SJSA1 (cell line): ENCODE results near the gene ARSH. TPM values are rescaled to one million over a fixed set of nuclear protein-coding genes. Genes with fewer than 3 reads are reported as not detected.
A peak's percentile ranks its signal among the peaks of the same experiment; 100 is the strongest.
"Not testable (repeated sequence)": the region's sequence is repeated elsewhere in the genome, so short reads cannot be mapped to it uniquely, and the experiment has no call there.

ENCODE experiments used
- DNase-seq, 2 experiments: peaks; one replicate each; pipeline ENCODE4 v3.0.0-alpha.2; 2015 to 2020; ENCODE audit warnings: low spot score in 2 of 2, low read depth in 1 of 2
- H3K27ac ChIP-seq: fragments of 250-450 bp; sonication (Bioruptor Pico); 2 replicates; pipeline ENCODE4 v1.5.1; 2020; ENCODE audit warnings: mild to moderate bottlenecking, moderate library complexity
- H3K27me3 ChIP-seq: fragments of 250-450 bp; sonication (Bioruptor Pico); replicated peaks from 2 replicates; pipeline ENCODE4 v1.5.1; 2020; ENCODE audit warnings: mild to moderate bottlenecking, moderate library complexity
- H3K36me3 ChIP-seq: fragments of 250-450 bp; sonication (Bioruptor Pico); 2 replicates; pipeline ENCODE4 v1.5.1; 2020; ENCODE audit warnings: mild to moderate bottlenecking
- H3K4me1 ChIP-seq: fragments of 250-450 bp; sonication (Bioruptor Pico); replicated peaks from 2 replicates; pipeline ENCODE4 v1.6.1; 2021; ENCODE audit warnings: mild to moderate bottlenecking
- H3K4me3 ChIP-seq: fragments of 250-450 bp; sonication (Bioruptor Pico); 2 replicates; pipeline ENCODE4 v1.5.1; 2020; ENCODE audit warnings: mild to moderate bottlenecking
- H3K9me3 ChIP-seq: fragments of 250-450 bp; sonication (Bioruptor Pico); replicated peaks from 2 replicates; pipeline ENCODE4 v1.5.1; 2020; ENCODE audit warnings: mild to moderate bottlenecking
- total RNA-seq: library from RNA; depleted of rRNA; stranded (reverse); fragments of >200 nt; shearing (Covaris generic); gene quantifications from 2 replicates; pipeline ENCODE4 v1.2.3, GENCODE V29; 2014; rRNA removed

Gene ARSH
- total RNA-seq, result not detected in 2 replicates

GRCh38 chrX:3006495-3006894, at the start of gene ARSH:
ARSH (plus strand) TSS chrX:3006546; CDS start chrX:3006613, 67 bp downstream.
- Histone ChIP-seq H3K4me1 (no peaks in the 10 kb centered on the region), H3K4me3 (no peak within 1 kb of the TSS), H3K27ac (no peak within 1 kb of the TSS), H3K9me3 (no peaks in the 10 kb centered on the region), H3K27me3 (no peaks in the 10 kb centered on the region), H3K36me3 (no peaks in the 10 kb centered on the region)
- DNase-seq, result no peak

GRCh38 chrX:2958199-2958598, 48.1 kb upstream of the ARSH start:
- H3K4me1 ChIP-seq, result no peaks in the 10 kb centered on the region
- H3K36me3 ChIP-seq, result no peaks in the 10 kb centered on the region
- no peak overlapping the region for H3K4me3 ChIP-seq
- no peak for DNase-seq
- H3K9me3 ChIP-seq, result no peaks in the 10 kb centered on the region
- no peaks in the 10 kb centered on the region for H3K27me3 ChIP-seq
- H3K27ac ChIP-seq, result no peak overlapping the region

GRCh38 chrX:2960861-2961515, 45.4 kb upstream of the ARSH start:
- H3K9me3 ChIP-seq, result no peaks in the 10 kb centered on the region
- no peaks in the 10 kb centered on the region for H3K27me3 ChIP-seq
- no peak overlapping the region for H3K27ac ChIP-seq
- no peak for DNase-seq
- H3K36me3 ChIP-seq, result no peaks in the 10 kb centered on the region
- peaks cover 16% of the 10 kb centered on the region for H3K4me1 ChIP-seq
- no peak overlapping the region for H3K4me3 ChIP-seq

GRCh38 chrX:2962381-2962780, 44.0 kb upstream of the ARSH start:
- DNase-seq, result no peak
- Histone ChIP-seq H3K9me3 (no peaks in the 10 kb centered on the region), H3K4me3 (no peak overlapping the region), H3K4me1 (peaks cover 20% of the 10 kb centered on the region), H3K36me3 (no peaks in the 10 kb centered on the region), H3K27ac (no peak overlapping the region), H3K27me3 (no peaks in the 10 kb centered on the region)

- H3K4me1 ChIP-seq, result peaks cover 27% of the 10 kb centered on the region
- not testable (repeated sequence) for H3K4me3 ChIP-seq, DNase-seq, H3K36me3 ChIP-seq, H3K9me3 ChIP-seq, H3K27me3 ChIP-seq
- peak overlapping the region; percentile 96 for H3K27ac ChIP-seq
These were observed 42.9 kb upstream of the ARSH start for GRCh38 chrX:2963449-2963848.

- peak overlapping the region; percentile 96 for H3K27ac ChIP-seq
- H3K36me3 ChIP-seq, H3K9me3 ChIP-seq, H3K27me3 ChIP-seq, H3K4me3 ChIP-seq: not testable (repeated sequence)
- peaks cover 27% of the 10 kb centered on the region for H3K4me1 ChIP-seq
- DNase-seq, result peak; percentile 59 to 80
These were observed 42.2 kb upstream of the ARSH start for GRCh38 chrX:2963992-2964794.

- H3K4me3 ChIP-seq, result no peak overlapping the region
- H3K27me3 ChIP-seq, result no peaks in the 10 kb centered on the region
- H3K9me3 ChIP-seq, result no peaks in the 10 kb centered on the region
- peaks cover 27% of the 10 kb centered on the region for H3K4me1 ChIP-seq
- no peaks in the 10 kb centered on the region for H3K36me3 ChIP-seq
- no peak for DNase-seq
- H3K27ac ChIP-seq, result no peak overlapping the region
These were observed 40.4 kb upstream of the ARSH start for GRCh38 chrX:2965965-2966364.

- peaks cover 27% of the 10 kb centered on the region for H3K4me1 ChIP-seq
- DNase-seq, result no peak
- no peak overlapping the region for H3K27ac ChIP-seq
- no peaks in the 10 kb centered on the region for H3K9me3 ChIP-seq
- no peak overlapping the region for H3K4me3 ChIP-seq
- no peaks in the 10 kb centered on the region for H3K27me3 ChIP-seq
- H3K36me3 ChIP-seq, result no peaks in the 10 kb centered on the region
These were observed 39.3 kb upstream of the ARSH start for GRCh38 chrX:2967012-2967411.

GRCh38 chrX:2967584-2967983, 38.8 kb upstream of the ARSH start:
- Histone ChIP-seq H3K27me3 (no peaks in the 10 kb centered on the region), H3K9me3 (no peaks in the 10 kb centered on the region), H3K4me3 (peak overlapping the region; percentile 25), H3K27ac (no peak overlapping the region), H3K36me3 (no peaks in the 10 kb centered on the region), H3K4me1 (peaks cover 27% of the 10 kb centered on the region)
- DNase-seq, result no peak

- Histone ChIP-seq H3K27ac (no peak overlapping the region), H3K4me1 (peaks cover 27% of the 10 kb centered on the region), H3K27me3 (no peaks in the 10 kb centered on the region), H3K9me3 (no peaks in the 10 kb centered on the region), H3K36me3 (no peaks in the 10 kb centered on the region), H3K4me3 (peak overlapping the region; percentile 25)
- DNase-seq, result peak; percentile 30 to 47
These were observed 38.1 kb upstream of the ARSH start for GRCh38 chrX:2967998-2968909.

- Histone ChIP-seq H3K4me3 (no peak overlapping the region), H3K36me3 (no peaks in the 10 kb centered on the region), H3K27me3 (no peaks in the 10 kb centered on the region), H3K9me3 (no peaks in the 10 kb centered on the region), H3K27ac (no peak overlapping the region), H3K4me1 (peaks cover 22% of the 10 kb centered on the region)
- DNase-seq, result no peak
These were observed 37.3 kb upstream of the ARSH start for GRCh38 chrX:2969021-2969420.

GRCh38 chrX:2972391-2972790, 34.0 kb upstream of the ARSH start:
- peaks cover 7% of the 10 kb centered on the region; the same call in 1 of the 2 replicates for H3K4me1 ChIP-seq
- H3K9me3 ChIP-seq, result no peaks in the 10 kb centered on the region
- DNase-seq, result no peak
- no peaks in the 10 kb centered on the region for H3K27me3 ChIP-seq
- no peaks in the 10 kb centered on the region for H3K36me3 ChIP-seq
- no peak overlapping the region for H3K4me3 ChIP-seq
- H3K27ac ChIP-seq, result no peak overlapping the region

- no peak for DNase-seq
- Histone ChIP-seq H3K27me3 (no peaks in the 10 kb centered on the region), H3K4me1 (no peaks in the 10 kb centered on the region), H3K27ac (no peak overlapping the region), H3K4me3 (no peak overlapping the region), H3K9me3 (no peaks in the 10 kb centered on the region), H3K36me3 (no peaks in the 10 kb centered on the region)
These were observed 31.4 kb upstream of the ARSH start for GRCh38 chrX:2974961-2975360.

- not testable (repeated sequence) for H3K4me1 ChIP-seq, H3K27ac ChIP-seq, DNase-seq, H3K27me3 ChIP-seq, H3K9me3 ChIP-seq, H3K36me3 ChIP-seq, H3K4me3 ChIP-seq
These were observed 27.7 kb upstream of the ARSH start for GRCh38 chrX:2978639-2979038.
